ENCODE measurements around the gene SNTG2. TPM values are rescaled to one million over a fixed set of nuclear protein-coding genes. Genes with fewer than 3 reads are reported as not detected.

Gene SNTG2
- total RNA-seq, 2 experiments from 2014 or later: not detected

DNA sequence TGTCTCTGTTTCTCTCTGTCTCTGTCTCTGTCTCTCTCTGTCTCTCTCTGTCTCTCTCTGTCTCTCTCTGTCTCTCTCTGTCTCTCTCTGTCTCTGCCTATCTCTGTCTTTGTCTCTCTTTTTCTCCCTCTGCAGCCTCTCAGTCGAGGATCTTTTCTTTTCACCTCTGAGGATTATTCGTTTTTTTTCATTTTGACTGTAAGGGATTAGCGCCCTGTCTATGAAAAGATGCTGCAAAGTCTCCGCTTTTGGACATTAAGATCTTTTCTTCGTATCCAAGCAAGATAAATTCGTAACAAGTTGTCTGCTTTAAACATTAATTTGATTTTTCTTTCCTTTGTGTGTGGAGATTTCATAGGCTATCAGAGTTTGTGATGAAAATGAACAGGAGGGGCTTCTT, 271.4 kb downstream of the SNTG2 start:
- Histone ChIP-seq H4K20me1 (ENCODE audit: insufficient read depth, low read length) (no peaks in the 10 kb centered on the region), H3K9me3 (ENCODE audit: low read length) (no peaks in the 10 kb centered on the region), H3K4me2 (ENCODE audit: low read length) (no peak overlapping the region), H3K27ac (ENCODE audit: low read depth, low read length, poor library complexity, severe bottlenecking) (no peak overlapping the region), H3K36me3 (ENCODE audit: insufficient read depth, low read length) (no peaks in the 10 kb centered on the region), H3K9me2 (ENCODE audit: insufficient read depth, low read length) (no peaks in the 10 kb centered on the region), H3K4me3 (ENCODE audit: low read depth, low read length, poor library complexity, severe bottlenecking) (no peak overlapping the region), H2AFZ (ENCODE audit: low read length) (no peak overlapping the region), H3K79me2 (ENCODE audit: insufficient read depth, low read depth, low read length) (no peaks in the 10 kb centered on the region), H3K4me1 (ENCODE audit: insufficient read depth, low read length, poor library complexity, severe bottlenecking) (no peaks in the 10 kb centered on the region)
- no peak for DNase-seq (ENCODE audit: low spot score)
- intact Hi-C loops (cut with micrococcal nuclease; ENCODE audit: unreplicated experiment): no loop called here
- POLR2A ChIA-PET: no interaction called here
- no peak for TF ChIP-seq EZH2phosphoT487 (IDR thresholded peaks at IDR 0.05; ENCODE audit: borderline replicate concordance, low read depth, low read length)
- TF ChIP-seq CTCF (conservative IDR thresholded peaks at IDR 0.05; ENCODE audit: low read length): no peak
- CTCF ChIA-PET (ENCODE audit: unreplicated experiment): no interaction called here
- no TSS peak for BruUV-seq (replicated peaks)

DNA sequence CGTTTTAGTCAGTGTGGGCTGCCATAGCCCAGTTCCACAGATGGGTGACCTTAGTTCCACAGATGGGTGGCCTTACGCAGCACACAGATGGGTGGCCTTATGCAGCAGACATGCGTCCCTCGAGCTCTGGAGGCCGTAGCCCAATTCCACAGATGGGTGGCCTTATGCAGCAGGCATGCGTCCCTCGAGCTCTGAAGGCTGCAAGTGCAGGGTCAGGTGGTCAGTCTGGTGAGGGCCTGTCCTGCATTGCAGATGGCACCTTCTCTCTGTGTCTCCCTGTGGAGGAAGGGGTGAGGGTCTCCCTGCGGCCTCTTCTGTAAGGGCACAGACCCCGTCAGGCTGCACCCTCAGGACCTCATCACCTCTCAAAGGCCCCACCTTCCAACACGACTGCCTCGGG, 273.1 kb downstream of the SNTG2 start:
- POLR2A ChIA-PET: no interaction called here

GRCh38 chr2:1224901-1225300, 274.3 kb downstream of the SNTG2 start:
- BruUV-seq (replicated peaks): no TSS peak
- Histone ChIP-seq H3K79me2 (ENCODE audit: insufficient read depth, low read depth, low read length) (no peaks in the 10 kb centered on the region), H3K4me2 (ENCODE audit: low read length) (no peak overlapping the region), H3K9me2 (ENCODE audit: insufficient read depth, low read length) (no peaks in the 10 kb centered on the region), H3K4me3 (ENCODE audit: low read depth, low read length, poor library complexity, severe bottlenecking) (no peak overlapping the region), H4K20me1 (ENCODE audit: insufficient read depth, low read length) (no peaks in the 10 kb centered on the region), H2AFZ (ENCODE audit: low read length) (no peak overlapping the region), H3K27ac (ENCODE audit: low read depth, low read length, poor library complexity, severe bottlenecking) (no peak overlapping the region), H3K4me1 (ENCODE audit: insufficient read depth, low read length, poor library complexity, severe bottlenecking) (no peaks in the 10 kb centered on the region), H3K36me3 (ENCODE audit: insufficient read depth, low read length) (no peaks in the 10 kb centered on the region), H3K9me3 (ENCODE audit: low read length) (no peaks in the 10 kb centered on the region)
- CTCF ChIA-PET (ENCODE audit: unreplicated experiment): no interaction called here
- no peak for TF ChIP-seq EZH2phosphoT487 (IDR thresholded peaks at IDR 0.05; ENCODE audit: borderline replicate concordance, low read depth, low read length)
- TF ChIP-seq CTCF (conservative IDR thresholded peaks at IDR 0.05; ENCODE audit: low read length): no peak
- intact Hi-C loops (cut with micrococcal nuclease; ENCODE audit: unreplicated experiment): no loop called here
- POLR2A ChIA-PET: no interaction called here
- no peak for DNase-seq (ENCODE audit: low spot score)

More for the DNA sequence above, 273.1 kb downstream of the SNTG2 start:
- no peak overlapping the region for H2AFZ ChIP-seq (ENCODE audit: low read length)
- no TSS peak for BruUV-seq (replicated peaks)
- H3K79me2 ChIP-seq (ENCODE audit: insufficient read depth, low read depth, low read length): no peaks in the 10 kb centered on the region
- no peaks in the 10 kb centered on the region for H3K4me1 ChIP-seq (ENCODE audit: insufficient read depth, low read length, poor library complexity, severe bottlenecking)
- H4K20me1 ChIP-seq (ENCODE audit: insufficient read depth, low read length): no peaks in the 10 kb centered on the region
- H3K36me3 ChIP-seq (ENCODE audit: insufficient read depth, low read length): no peaks in the 10 kb centered on the region
- CTCF ChIA-PET (ENCODE audit: unreplicated experiment): no interaction called here
- intact Hi-C loops (cut with micrococcal nuclease; ENCODE audit: unreplicated experiment): no loop called here
- no peaks in the 10 kb centered on the region for H3K9me2 ChIP-seq (ENCODE audit: insufficient read depth, low read length)
- DNase-seq (ENCODE audit: low spot score): no peak
- no peaks in the 10 kb centered on the region for H3K9me3 ChIP-seq (ENCODE audit: low read length)
- H3K27ac ChIP-seq (ENCODE audit: low read depth, low read length, poor library complexity, severe bottlenecking): no peak overlapping the region
- no peak overlapping the region for H3K4me2 ChIP-seq (ENCODE audit: low read length)
- H3K4me3 ChIP-seq (ENCODE audit: low read depth, low read length, poor library complexity, severe bottlenecking): no peak overlapping the region
- no peak for TF ChIP-seq EZH2phosphoT487 (IDR thresholded peaks at IDR 0.05; ENCODE audit: borderline replicate concordance, low read depth, low read length)
- no peak for TF ChIP-seq CTCF (conservative IDR thresholded peaks at IDR 0.05; ENCODE audit: low read length)
